NCI-H345 treated with DMSO at 0.1 percent for 48 hours (cell line): ENCODE measurements around the gene CYP4B1.
"Not testable (repeated sequence)": the region's sequence is repeated elsewhere in the genome, so short reads cannot be mapped to it uniquely, and the experiment has no call there.

Source experiments
- DNase-seq: peaks from one replicate; lab custom pipeline; 2025; ENCODE audit not compliant: unreplicated experiment; lab: John Stamatoyannopoulos, UW

The CYP4B1 gene

DNA sequence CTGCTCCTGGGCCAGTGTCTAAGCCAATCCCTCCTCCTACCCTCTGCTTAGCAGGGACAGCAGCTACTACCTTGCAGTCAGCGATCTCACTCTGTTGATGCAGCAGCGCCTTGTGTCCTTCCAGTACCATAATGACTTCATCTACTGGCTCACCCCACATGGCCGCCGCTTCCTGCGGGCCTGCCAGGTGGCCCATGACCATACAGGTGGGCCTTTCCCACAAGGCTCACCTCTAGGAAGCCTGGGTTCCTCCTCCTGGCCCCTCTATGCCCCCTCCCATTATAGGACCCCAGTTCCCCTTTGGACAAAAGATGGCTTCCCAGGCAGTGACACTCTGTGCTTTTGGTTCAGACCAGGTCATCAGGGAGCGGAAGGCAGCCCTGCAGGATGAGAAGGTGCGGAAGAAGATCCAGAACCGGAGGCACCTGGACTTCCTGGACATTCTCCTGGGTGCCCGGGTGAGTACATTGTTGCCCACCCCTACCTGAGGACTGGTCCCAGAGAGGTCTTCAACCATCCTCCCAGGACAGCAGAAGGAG lies 15.1 kb downstream of the CYP4B1 start:
- no peak for DNase-seq

DNA sequence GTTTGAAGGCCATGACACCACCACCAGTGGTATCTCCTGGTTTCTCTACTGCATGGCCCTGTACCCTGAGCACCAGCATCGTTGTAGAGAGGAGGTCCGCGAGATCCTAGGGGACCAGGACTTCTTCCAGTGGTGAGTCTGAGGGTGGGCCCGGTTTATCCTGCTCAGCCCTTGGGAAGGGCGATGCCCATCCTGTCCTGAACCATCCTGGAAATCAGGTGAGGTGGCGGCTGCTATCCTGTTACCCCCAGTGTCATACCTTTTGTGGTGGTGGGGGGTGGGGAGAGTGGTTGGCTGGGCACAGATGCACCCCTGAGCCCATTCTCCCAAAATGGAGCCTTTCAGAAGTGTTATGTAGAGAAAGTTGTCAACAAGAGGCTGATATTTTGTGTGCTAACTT lies 16.3 kb downstream of the CYP4B1 start:
- no peak for DNase-seq

DNA sequence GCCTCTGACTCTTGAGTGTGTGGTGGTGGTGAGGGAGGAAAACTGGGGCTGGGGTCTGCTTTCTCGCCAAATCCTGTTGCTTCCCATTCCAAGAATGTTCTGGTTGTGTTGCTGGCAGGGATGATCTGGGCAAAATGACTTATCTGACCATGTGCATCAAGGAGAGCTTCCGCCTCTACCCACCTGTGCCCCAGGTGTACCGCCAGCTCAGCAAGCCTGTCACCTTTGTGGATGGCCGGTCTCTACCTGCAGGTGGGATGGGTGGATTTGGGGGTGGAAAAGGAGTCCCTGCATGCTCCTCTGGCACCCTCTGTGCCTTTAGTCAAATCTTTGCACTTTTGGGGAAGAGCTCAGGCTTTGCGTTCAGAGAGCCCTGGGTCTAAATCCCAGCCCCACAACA lies 18.1 kb downstream of the CYP4B1 start:
- DNase-seq = no peak

DNA sequence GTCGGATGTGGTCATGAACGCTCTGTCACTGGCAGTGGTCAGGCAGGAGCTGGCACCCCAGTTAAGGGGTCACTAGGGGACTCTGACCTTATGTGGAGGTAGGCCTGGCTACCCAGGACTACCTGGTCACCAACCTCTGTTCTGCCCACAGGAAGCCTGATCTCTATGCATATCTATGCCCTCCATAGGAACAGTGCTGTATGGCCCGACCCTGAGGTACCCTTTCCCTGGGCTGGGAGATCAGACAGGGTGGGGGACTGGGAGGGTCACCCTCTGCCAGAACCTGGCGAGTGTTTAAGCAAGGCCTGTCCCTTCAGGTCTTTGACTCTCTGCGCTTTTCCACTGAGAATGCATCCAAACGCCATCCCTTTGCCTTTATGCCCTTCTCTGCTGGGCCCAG lies 19.0 kb downstream of the CYP4B1 start:
- no peak for DNase-seq

DNA sequence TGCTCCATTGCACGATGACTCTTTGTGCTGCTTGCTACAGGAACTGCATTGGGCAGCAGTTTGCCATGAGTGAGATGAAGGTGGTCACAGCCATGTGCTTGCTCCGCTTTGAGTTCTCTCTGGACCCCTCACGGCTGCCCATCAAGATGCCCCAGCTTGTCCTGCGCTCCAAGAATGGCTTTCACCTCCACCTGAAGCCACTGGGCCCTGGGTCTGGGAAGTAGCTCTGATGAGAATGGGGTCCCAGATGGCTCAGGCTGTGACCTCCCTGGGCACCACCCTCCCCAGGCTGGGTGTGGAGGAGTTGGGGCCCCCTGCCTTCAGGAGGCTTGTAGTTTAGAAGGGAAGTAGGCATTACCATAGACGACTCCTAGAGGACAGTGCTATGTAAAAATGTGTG lies 19.7 kb downstream of the CYP4B1 start:
- no peak for DNase-seq

DNA sequence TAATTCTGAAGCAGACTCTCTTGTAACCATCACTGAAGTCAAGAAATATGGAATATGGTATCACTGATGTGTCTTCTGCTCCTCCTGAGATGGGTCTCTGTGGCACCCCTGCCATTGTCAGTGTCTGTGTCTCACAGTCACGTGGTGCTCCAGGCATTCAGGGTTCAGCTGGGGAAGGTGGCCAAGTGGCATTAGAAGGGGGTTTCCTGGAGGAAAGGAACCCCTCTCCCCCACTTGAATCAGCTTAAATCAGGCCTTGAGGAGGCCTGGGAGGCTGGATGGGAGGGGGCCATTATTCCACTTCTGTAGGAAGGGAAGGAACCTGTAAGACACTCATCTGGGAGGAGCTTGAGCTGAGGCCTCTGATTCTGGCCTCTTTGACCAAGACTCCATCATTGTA lies 20.5 kb downstream of the CYP4B1 start:
- DNase-seq = no peak

DNA sequence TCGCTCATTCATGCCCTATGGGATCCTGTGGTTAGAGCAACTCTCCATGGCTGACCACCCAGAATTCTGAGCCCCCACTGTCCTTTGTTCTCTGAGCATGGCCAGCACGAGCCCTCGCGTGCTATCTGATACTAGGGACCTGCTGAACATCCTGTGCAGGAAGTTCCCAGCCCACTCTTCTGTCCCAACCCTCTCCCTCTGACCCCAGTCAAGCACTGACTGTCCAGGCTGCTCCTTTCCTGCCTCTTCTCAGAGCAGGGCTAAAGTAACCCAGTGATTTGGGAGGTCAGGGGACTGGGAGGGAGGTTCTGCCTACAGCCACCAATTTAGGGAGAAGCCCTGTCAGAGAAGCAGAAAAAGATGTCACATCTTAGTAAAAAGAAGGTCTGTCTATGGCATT lies 21.2 kb downstream of the CYP4B1 start:
- no peak for DNase-seq

DNA sequence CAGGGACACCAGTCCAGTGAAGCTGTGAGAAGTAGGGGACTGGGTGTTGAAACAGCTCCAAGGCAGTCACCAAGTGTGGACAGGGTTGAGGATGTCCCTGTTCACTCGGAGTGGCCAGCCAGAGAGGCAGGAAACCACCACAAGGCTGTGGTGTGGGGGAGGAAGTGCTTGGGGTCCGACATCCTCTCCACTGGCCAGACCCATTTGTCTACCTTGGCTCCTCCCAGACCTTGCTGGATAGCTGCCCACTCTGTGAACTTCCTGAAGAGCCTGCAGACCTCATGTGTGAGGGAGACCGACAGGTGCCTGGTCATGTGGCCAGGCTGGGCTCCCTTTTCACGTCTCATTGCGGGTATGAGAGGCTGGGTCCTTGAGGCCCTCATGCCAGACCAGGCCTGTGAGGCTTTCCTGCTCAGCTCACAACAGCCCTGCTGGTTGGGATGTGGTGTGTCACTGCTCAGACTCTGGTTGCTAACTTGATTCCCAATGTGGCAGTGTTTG lies 21.8 kb downstream of the CYP4B1 start:
- no peak for DNase-seq

DNA sequence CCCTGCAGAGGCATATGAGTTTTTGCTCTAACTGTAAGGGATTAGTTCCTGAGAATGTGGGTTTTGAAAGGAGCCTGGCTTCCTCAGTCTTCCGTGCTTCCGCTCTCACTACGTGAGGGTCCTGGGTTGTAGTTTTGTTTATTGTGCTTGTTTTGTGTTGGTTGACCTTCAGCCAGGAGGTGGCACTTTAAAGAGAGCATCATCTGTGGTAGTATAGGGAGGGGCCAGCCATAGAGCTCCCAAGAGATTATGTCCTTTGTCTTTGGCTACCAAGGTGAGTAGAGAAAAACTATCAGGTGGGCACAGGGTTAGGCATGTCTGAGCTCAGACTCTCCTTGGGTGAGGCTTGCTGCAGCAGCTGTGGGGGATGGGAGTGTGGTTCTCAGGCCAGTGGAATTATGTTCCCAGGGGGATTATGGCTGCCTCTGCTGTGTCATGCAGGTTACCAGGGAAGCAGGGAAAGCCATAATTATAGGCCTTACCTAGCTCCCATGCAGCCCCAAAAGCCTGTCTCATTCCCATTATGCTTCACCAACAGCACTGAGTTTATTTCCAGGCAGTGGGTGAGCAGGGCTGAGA lies 23.5 kb downstream of the CYP4B1 start:
- no peak for DNase-seq

DNA sequence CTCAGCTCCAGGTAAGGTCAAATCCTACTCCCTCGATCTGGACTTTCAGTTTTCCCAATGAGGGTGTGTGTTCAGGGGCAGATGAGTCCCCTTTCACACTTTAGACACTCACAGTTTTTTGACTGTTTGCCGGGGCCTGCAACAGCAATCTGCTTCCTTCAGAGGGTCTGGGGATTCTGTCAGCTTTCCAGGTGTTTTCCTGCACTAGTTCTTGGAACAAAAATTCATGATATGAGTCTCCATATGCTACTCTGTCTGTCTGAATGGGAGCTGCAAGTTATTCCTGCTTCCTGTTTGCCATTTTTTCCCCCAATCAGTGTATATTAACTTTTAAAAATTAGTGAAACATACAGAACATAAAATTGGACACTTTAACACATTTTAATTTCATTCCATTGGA lies 24.3 kb downstream of the CYP4B1 start:
- DNase-seq = no peak

DNA sequence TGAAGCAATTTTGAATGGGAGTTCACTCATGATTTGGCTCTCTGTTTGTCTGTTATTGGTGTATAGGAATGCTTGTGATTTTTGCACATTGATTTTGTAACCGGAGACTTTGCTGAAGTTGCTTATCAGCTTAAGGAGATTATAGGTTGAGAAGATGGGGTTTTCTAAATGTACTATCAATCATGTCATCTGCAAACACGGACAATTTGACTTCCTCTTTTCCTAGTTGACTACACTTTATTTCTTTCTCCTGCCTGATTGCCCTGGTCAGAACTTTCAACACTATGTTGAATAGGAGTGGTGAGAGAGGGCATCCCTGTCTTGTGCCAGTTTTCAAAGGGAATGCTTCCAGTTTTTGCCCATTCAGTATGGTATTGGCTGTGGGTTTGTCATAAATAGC lies 28.0 kb downstream of the CYP4B1 start:
- DNase-seq = not testable (repeated sequence)

DNA sequence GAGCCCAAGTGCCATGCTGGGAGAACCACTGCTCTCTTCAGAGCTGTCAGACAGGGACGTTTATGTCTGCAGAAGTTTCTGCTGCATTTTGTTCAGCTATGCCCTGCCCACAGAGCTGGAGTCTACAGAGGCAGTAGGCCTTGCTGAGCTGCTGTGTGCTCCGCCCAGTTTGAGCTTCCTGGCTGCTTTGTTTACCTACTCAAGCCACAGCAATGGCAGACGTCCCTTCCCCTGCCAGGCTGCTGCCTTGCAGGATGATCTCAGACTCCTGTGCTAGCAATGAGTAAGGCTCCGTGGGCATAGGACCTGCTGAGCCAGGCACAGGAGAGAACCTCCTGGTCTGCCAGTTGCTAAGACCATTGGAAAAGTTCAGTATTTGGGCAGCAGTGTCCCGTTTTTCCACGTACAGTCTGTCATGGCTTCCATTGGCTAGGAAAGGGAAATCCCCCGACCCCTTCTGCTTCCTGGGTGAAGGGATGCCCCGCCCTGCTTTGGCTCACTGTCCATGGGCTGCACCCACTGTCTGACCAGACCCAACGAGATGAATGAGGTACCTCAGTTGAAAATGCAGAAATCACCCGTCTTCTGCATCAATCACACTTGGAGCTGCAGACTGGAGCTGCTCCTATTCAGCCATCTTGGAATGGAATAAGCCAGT lies 31.9 kb downstream of the CYP4B1 start:
- DNase-seq = no peak

DNA sequence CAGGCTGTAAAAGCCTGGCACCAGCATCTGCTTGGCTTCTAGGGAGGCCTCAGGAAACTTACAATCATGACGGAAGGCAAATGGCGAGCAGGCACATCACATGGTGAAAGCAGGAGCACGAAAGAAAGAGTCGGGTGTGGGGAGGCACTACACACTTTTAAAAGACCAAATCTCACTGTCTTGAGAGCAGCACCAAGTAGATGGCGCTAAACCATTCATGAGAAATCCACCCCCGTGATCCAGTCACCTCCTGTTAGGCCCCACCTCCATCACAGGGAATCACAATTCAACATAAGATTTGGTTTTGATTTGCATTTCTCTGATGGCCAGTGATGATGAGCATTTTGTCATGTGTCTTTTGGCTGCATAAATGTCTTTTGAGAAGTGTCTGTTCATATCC lies 36.6 kb downstream of the CYP4B1 start:
- DNase-seq = not testable (repeated sequence)

DNA sequence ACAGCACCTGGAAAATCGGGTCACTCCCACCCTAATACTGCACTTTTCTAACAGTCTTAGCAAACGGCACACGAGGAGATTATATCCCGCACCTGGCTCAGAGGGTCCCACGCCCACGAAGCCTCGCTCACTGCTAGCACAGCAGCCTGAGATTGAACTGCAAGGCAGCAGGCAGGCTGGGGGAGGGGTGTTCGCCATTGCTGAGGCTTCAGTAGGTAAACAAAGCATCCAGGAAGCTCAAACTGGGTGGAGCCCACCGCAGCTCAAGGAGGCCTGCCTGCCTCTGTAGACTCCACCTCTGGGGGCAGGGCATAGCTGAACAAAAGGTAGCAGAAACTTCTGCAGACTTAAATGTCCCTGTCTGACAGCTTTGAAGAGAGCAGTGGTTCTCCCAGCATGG lies 47.5 kb downstream of the CYP4B1 start:
- DNase-seq = not testable (repeated sequence)

DNA sequence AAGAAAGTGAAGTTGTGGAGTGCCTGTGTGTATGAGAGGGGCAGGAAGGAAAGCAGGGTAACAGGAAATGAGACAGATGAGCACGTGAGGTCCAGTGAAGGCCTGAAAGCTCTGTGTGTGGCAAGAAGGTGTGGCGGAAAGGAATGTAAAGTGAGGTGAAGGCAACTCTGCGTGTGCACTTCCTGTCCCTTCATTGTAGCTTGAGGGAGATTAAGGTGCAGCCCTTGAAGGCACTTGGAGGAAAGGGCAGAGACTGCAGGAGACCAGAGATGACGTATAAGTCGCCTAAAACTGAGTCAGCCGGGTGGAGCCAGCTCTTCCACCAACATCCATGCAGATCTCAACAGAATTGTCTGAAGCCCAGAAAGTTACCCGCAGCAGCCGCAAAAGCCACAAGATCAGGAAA lies 58.8 kb downstream of the CYP4B1 start:
- DNase-seq = not testable (repeated sequence)

DNA sequence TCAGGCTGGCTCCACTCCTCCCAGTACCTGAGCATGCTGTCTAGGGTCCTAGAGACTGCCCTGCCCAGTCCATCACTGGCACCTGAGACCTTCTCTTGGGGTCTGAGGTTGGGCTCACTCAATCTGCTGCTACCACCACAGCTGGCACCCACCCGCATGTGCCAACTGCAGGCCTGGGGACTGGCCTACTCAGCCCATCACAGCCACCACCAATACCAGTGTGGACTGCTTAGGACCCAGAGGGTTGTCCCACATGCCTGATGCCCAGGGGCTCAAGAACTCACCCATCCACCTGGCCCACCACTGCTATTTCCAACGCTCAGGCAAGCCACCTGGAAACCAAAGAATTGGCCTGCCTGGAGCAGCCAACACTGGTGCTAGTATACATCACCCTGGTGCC lies 63.5 kb downstream of the CYP4B1 start:
- DNase-seq = no peak
